Lung microvascular endothelial cell (primary cell): ENCODE results near the gene TSPAN17. TPM values are rescaled to one million over a fixed set of nuclear protein-coding genes. Genes with fewer than 3 reads are reported as not detected.
A peak's percentile ranks its signal among the peaks of the same experiment; 100 is the strongest.

Experiments
- DNase-seq, 2 donors: peaks; one replicate each; pipeline versions ENCODE4 v3.0.0 to v3.0.0-alpha.2; 2010; ENCODE audit warnings: low read depth in 2 of 2
- total RNA-seq: library from RNA; depleted of rRNA; stranded (reverse); fragments of >200 nt; gene quantifications from 2 replicates; pipeline ENCODE4 v1.2.1, GENCODE V29; 2014

TSPAN17 gene
- total RNA-seq, 1 donor from 2014 or later = 38.7 TPM

- no peak for DNase-seq
Measured at GRCh38 chr5:176640616-176641015, 6.7 kb upstream of the TSPAN17 start.

- no peak for DNase-seq
Measured at GRCh38 chr5:176642675-176643490, 4.4 kb upstream of the TSPAN17 start.

GRCh38 chr5:176643491-176644219 is 3.6 kb upstream of the TSPAN17 start:
- no peak for DNase-seq

GRCh38 chr5:176644294-176644693 is 3.0 kb upstream of the TSPAN17 start:
- DNase-seq = no peak

GRCh38 chr5:176644878-176645670 is 2.2 kb upstream of the TSPAN17 start:
- no peak for DNase-seq

GRCh38 chr5:176646049-176646706 is 1.1 kb upstream of the TSPAN17 start:
- DNase-seq = no peak

GRCh38 chr5:176646707-176647029 is 616 bp upstream of the TSPAN17 start:
- DNase-seq = no peak

GRCh38 chr5:176647843-176648473 is 674 bp downstream of the TSPAN17 start:
- peak; percentile 34 to 35 for DNase-seq

GRCh38 chr5:176648474-176649194 is 1.4 kb downstream of the TSPAN17 start:
- DNase-seq = no peak

- DNase-seq = no peak
Measured at GRCh38 chr5:176650354-176650884, 3.1 kb downstream of the TSPAN17 start.

- DNase-seq = no peak
Measured at GRCh38 chr5:176651472-176651980, 4.2 kb downstream of the TSPAN17 start.

- peak; percentile 18 to 27 for DNase-seq
Measured at GRCh38 chr5:176652136-176652535, 4.9 kb downstream of the TSPAN17 start.

GRCh38 chr5:176653401-176654385 is 6.4 kb downstream of the TSPAN17 start:
- no peak for DNase-seq

- no peak for DNase-seq
Measured at GRCh38 chr5:176654856-176655255, 7.6 kb downstream of the TSPAN17 start.

- DNase-seq = no peak
Measured at GRCh38 chr5:176656467-176656990, 9.2 kb downstream of the TSPAN17 start.

GRCh38 chr5:176658007-176658599 is 10.8 kb downstream of the TSPAN17 start:
- peak; percentile 72 to 77 for DNase-seq

- DNase-seq = peak; percentile 75 to 76
Measured at GRCh38 chr5:176658817-176659511, 11.7 kb downstream of the TSPAN17 start.

- DNase-seq = no peak
Measured at GRCh38 chr5:176659512-176659839, 12.2 kb downstream of the TSPAN17 start.
